Endothelial cell of umbilical vein (primary cell): ENCODE data around the gene PAGR1. TPM values are rescaled to one million over a fixed set of nuclear protein-coding genes. Genes with fewer than 3 reads are reported as not detected.

ENCODE experiments used
- polyA plus RNA-seq, 4 experiments: library from polyadenylated mRNA; depleted of rRNA in 3 of 4; stranded (reverse) in 3 of 4; unstranded in 1 of 4; fragments of >200 nt; gene quantifications; 2 replicates each; pipeline versions ENCODE4 v1.2.1 to v1.2.3, GENCODE V29; 2011 to 2012; ENCODE audit warnings: missing spikeins in 1 of 4
- small RNA-seq: library from RNA; depleted of rRNA; stranded (forward); fragments of <200 nt; gene quantifications from one replicate; pipeline ENCODE3, GENCODE V24; 2012; ENCODE audit warnings: low replicate concordance, low read depth; ENCODE audit not compliant: insufficient read depth, insufficient read length
- total RNA-seq: library from RNA; stranded (reverse); gene quantifications from 2 replicates; pipeline ENCODE4 v1.2.3, GENCODE V29; 2021

The PAGR1 gene
- total and polyA plus RNA-seq, 2 donors (not counting 3 experiments of a cell fraction or from before 2014, with no cell fraction given), result 15.9 to 26.3 TPM

Small RNA genes lying within 50 kb of the gene (small RNA-seq; reads per million reads assigned to genes)
- not detected for gene AC009133.6
- gene AC120114.4, result not detected

Other genes with a start within 250 kb of the PAGR1 start
- not detected in 2 replicates for gene SPN, start 152.9 kb upstream of the PAGR1 start, total RNA-seq
- gene SPN, start 152.9 kb upstream of the PAGR1 start, polyA plus RNA-seq, result not detected in 2 replicates
- gene QPRT, start 137.0 kb upstream of the PAGR1 start, total RNA-seq, result 0.28 and 0.44 TPM in 2 replicates
- gene QPRT, start 137.0 kb upstream of the PAGR1 start, polyA plus RNA-seq, result 0.40 and 0.41 TPM in 2 replicates
- not detected in 2 replicates for gene C16orf54, start 70.2 kb upstream of the PAGR1 start, total RNA-seq
- not detected in 2 replicates for gene C16orf54, start 70.2 kb upstream of the PAGR1 start, polyA plus RNA-seq
- gene ZG16, start 37.9 kb upstream of the PAGR1 start, total RNA-seq, result not detected in 2 replicates
- gene ZG16, start 37.9 kb upstream of the PAGR1 start, polyA plus RNA-seq, result not detected in 2 replicates
- gene KIF22, start 25.4 kb upstream of the PAGR1 start, total RNA-seq, result 82.3 and 90.0 TPM in 2 replicates
- 67.3 and 67.9 TPM in 2 replicates for gene KIF22, start 25.4 kb upstream of the PAGR1 start, polyA plus RNA-seq
- gene MAZ, start 9.6 kb upstream of the PAGR1 start, total RNA-seq, result 311 TPM in 2 replicates
- 165 and 212 TPM in 2 replicates for gene MAZ, start 9.6 kb upstream of the PAGR1 start, polyA plus RNA-seq
- gene PRRT2, start 4.0 kb upstream of the PAGR1 start, total RNA-seq, result 2.3 and 3.3 TPM in 2 replicates
- 3.3 and 3.4 TPM in 2 replicates for gene PRRT2, start 4.0 kb upstream of the PAGR1 start, polyA plus RNA-seq
- gene MVP, start 4.3 kb downstream of the PAGR1 start, total RNA-seq, result 116 and 118 TPM in 2 replicates
- gene MVP, start 4.3 kb downstream of the PAGR1 start, polyA plus RNA-seq, result 47.0 and 49.8 TPM in 2 replicates
- gene CDIPT, start 47.1 kb downstream of the PAGR1 start, total RNA-seq, result 67.3 and 68.7 TPM in 2 replicates
- 161 and 179 TPM in 2 replicates for gene CDIPT, start 47.1 kb downstream of the PAGR1 start, polyA plus RNA-seq
- 2.4 and 2.5 TPM in 2 replicates for gene SEZ6L2, start 83.4 kb downstream of the PAGR1 start, total RNA-seq
- gene SEZ6L2, start 83.4 kb downstream of the PAGR1 start, polyA plus RNA-seq, result 4.5 and 5.6 TPM in 2 replicates
- 0.88 and 1.2 TPM in 2 replicates for gene ASPHD1, start 84.3 kb downstream of the PAGR1 start, total RNA-seq
- 0.90 and 1.1 TPM in 2 replicates for gene ASPHD1, start 84.3 kb downstream of the PAGR1 start, polyA plus RNA-seq
- gene KCTD13, start 110.1 kb downstream of the PAGR1 start, total RNA-seq, result 21.0 and 24.2 TPM in 2 replicates
- gene KCTD13, start 110.1 kb downstream of the PAGR1 start, polyA plus RNA-seq, result 22.6 and 25.0 TPM in 2 replicates
- 99.4 and 110 TPM in 2 replicates for gene TMEM219, start 145.9 kb downstream of the PAGR1 start, total RNA-seq
- 182 and 201 TPM in 2 replicates for gene TMEM219, start 145.9 kb downstream of the PAGR1 start, polyA plus RNA-seq
- gene TAOK2, start 157.7 kb downstream of the PAGR1 start, total RNA-seq, result 112 and 114 TPM in 2 replicates
- 52.8 and 57.5 TPM in 2 replicates for gene TAOK2, start 157.7 kb downstream of the PAGR1 start, polyA plus RNA-seq
- gene HIRIP3, start 179.5 kb downstream of the PAGR1 start, total RNA-seq, result 8.6 and 8.7 TPM in 2 replicates
- gene HIRIP3, start 179.5 kb downstream of the PAGR1 start, polyA plus RNA-seq, result 6.7 and 7.2 TPM in 2 replicates
- gene INO80E, start 180.1 kb downstream of the PAGR1 start, total RNA-seq, result 76.4 and 84.1 TPM in 2 replicates
- gene INO80E, start 180.1 kb downstream of the PAGR1 start, polyA plus RNA-seq, result 41.7 and 42.7 TPM in 2 replicates
- gene DOC2A, start 194.9 kb downstream of the PAGR1 start, total RNA-seq, result 0.58 and 0.60 TPM in 2 replicates
- 0.63 and 1.1 TPM in 2 replicates for gene DOC2A, start 194.9 kb downstream of the PAGR1 start, polyA plus RNA-seq
- gene C16orf92, start 207.0 kb downstream of the PAGR1 start, total RNA-seq, result not detected in 2 replicates
- not detected in 2 replicates for gene C16orf92, start 207.0 kb downstream of the PAGR1 start, polyA plus RNA-seq
- 0.86 and 0.99 TPM in 2 replicates for gene TLCD3B, start 215.1 kb downstream of the PAGR1 start, total RNA-seq
- gene TLCD3B, start 215.1 kb downstream of the PAGR1 start, polyA plus RNA-seq, result 0.37 and 0.59 TPM in 2 replicates
- 1,029 and 1,114 TPM in 2 replicates for gene ALDOA, start 249.6 kb downstream of the PAGR1 start, total RNA-seq
- 871 and 972 TPM in 2 replicates for gene ALDOA, start 249.6 kb downstream of the PAGR1 start, polyA plus RNA-seq